ENCODE measurements around the gene ETV6. TPM values are rescaled to one million over a fixed set of nuclear protein-coding genes. Genes with fewer than 3 reads are reported as not detected.

The ETV6 gene
- polyA plus RNA-seq, 1 donor (not counting 4 experiments of a cell fraction or from before 2014, with no cell fraction given), result 5.3 TPM

- FAIRE-seq (no peak), DNase-seq (ENCODE audit: low read depth, low spot score) (no peak)
- Histone ChIP-seq H3K9ac (ENCODE audit: control insufficient read depth, extremely low read depth, insufficient read depth, low read length) (no peak overlapping the region), H2AFZ (ENCODE audit: control insufficient read depth, low read length) (no peak overlapping the region), H4K20me1 (ENCODE audit: control insufficient read depth, extremely low read depth, insufficient read depth, low read length) (no peaks in the 10 kb centered on the region), H3K27ac (ENCODE audit: control insufficient read depth, insufficient read depth, low read length) (no peak overlapping the region), H3K4me1 (ENCODE audit: control insufficient read depth, extremely low read depth, insufficient read depth, low read length) (peaks cover 3% of the 10 kb centered on the region), H3K9me3 (ENCODE audit: control insufficient read depth, low read depth, low read length) (no peaks in the 10 kb centered on the region), H3K4me2 (ENCODE audit: control insufficient read depth, extremely low read depth, insufficient read depth, low read depth, low read length) (no peak overlapping the region), H3K27me3 (ENCODE audit: control insufficient read depth, extremely low read depth, insufficient read depth, low read length) (no peaks in the 10 kb centered on the region), H3K36me3 (ENCODE audit: control insufficient read depth in 2 of 2, extremely low read depth in 1 of 2, insufficient read depth in 2 of 2, low read length in 2 of 2) (no peaks in the 10 kb centered on the region), H3K4me3 (ENCODE audit: control insufficient read depth in 2 of 3, extremely low read depth in 1 of 3, insufficient read depth in 2 of 3, low read depth in 1 of 3, low read length in 3 of 3) (no peak overlapping the region), H3K9me1 (ENCODE audit: control insufficient read depth, extremely low read depth, insufficient read depth, low read length) (no peaks in the 10 kb centered on the region), H3K79me2 (ENCODE audit: control insufficient read depth, insufficient read depth, low read length) (no peaks in the 10 kb centered on the region)
- dilution Hi-C loops (cut with MboI; ENCODE audit: extremely low pct_ligation_motif_present, low sequenced_read_pairs), result no loop called here
- TF ChIP-seq EZH2 (IDR thresholded peaks at IDR 0.05; ENCODE audit: low read length) (no peak), CTCF (optimal IDR thresholded peaks at IDR 0.05 in 1 of 3, IDR thresholded peaks at IDR 0.05 in 1 of 3, conservative IDR thresholded peaks at IDR 0.05 in 1 of 3; ENCODE audit: extremely low read depth in 1 of 3, insufficient read depth in 2 of 3, low read length in 3 of 3) (no peak)
Measured at GRCh38 chr12:11897923-11898322, 248.4 kb downstream of the ETV6 start.

- no peaks in the 10 kb centered on the region for H3K36me3 ChIP-seq (ENCODE audit: control insufficient read depth in 2 of 2, extremely low read depth in 1 of 2, insufficient read depth in 2 of 2, low read length in 2 of 2)
- no peaks in the 10 kb centered on the region for H3K79me2 ChIP-seq (ENCODE audit: control insufficient read depth, insufficient read depth, low read length)
- dilution Hi-C loops (cut with MboI; ENCODE audit: extremely low pct_ligation_motif_present, low sequenced_read_pairs), result no loop called here
- H4K20me1 ChIP-seq (ENCODE audit: control insufficient read depth, extremely low read depth, insufficient read depth, low read length), result no peaks in the 10 kb centered on the region
- H3K27me3 ChIP-seq (ENCODE audit: control insufficient read depth, extremely low read depth, insufficient read depth, low read length), result no peaks in the 10 kb centered on the region
- H3K27ac ChIP-seq (ENCODE audit: control insufficient read depth, insufficient read depth, low read length), result no peak overlapping the region
- no peak overlapping the region for H3K4me3 ChIP-seq (ENCODE audit: control insufficient read depth in 2 of 3, extremely low read depth in 1 of 3, insufficient read depth in 2 of 3, low read depth in 1 of 3, low read length in 3 of 3)
- H3K9ac ChIP-seq (ENCODE audit: control insufficient read depth, extremely low read depth, insufficient read depth, low read length), result no peak overlapping the region
- no peaks in the 10 kb centered on the region for H3K4me1 ChIP-seq (ENCODE audit: control insufficient read depth, extremely low read depth, insufficient read depth, low read length)
- no peak overlapping the region for H3K4me2 ChIP-seq (ENCODE audit: control insufficient read depth, extremely low read depth, insufficient read depth, low read depth, low read length)
- H3K9me3 ChIP-seq (ENCODE audit: control insufficient read depth, low read depth, low read length), result no peaks in the 10 kb centered on the region
- no peaks in the 10 kb centered on the region for H3K9me1 ChIP-seq (ENCODE audit: control insufficient read depth, extremely low read depth, insufficient read depth, low read length)
- no peak overlapping the region for H2AFZ ChIP-seq (ENCODE audit: control insufficient read depth, low read length)
- no peak for FAIRE-seq
- no peak for DNase-seq (ENCODE audit: low read depth, low spot score)
- TF ChIP-seq EZH2 (IDR thresholded peaks at IDR 0.05; ENCODE audit: low read length), result no peak
Measured at GRCh38 chr12:11901701-11902524, 252.4 kb downstream of the ETV6 start.
